Fibroblast of peridontal ligament (primary cell): Measurements from ENCODE around the gene BEND6.
"Not testable (repeated sequence)": the region's sequence is repeated elsewhere in the genome, so short reads cannot be mapped to it uniquely, and the experiment has no call there.

Experiments
- DNase-seq: peaks from one replicate; pipeline ENCODE4 v3.0.0-alpha.2; 2010; ENCODE audit errors: extremely low read depth

The BEND6 gene

GRCh38 chr6:56984361-56984760, 29.5 kb downstream of the BEND6 start:
- peak; percentile 80 for DNase-seq

GRCh38 chr6:56984884-56985283, 30.0 kb downstream of the BEND6 start:
- no peak for DNase-seq

- peak; percentile 35 for DNase-seq
Observed at GRCh38 chr6:56986611-56987010, 31.7 kb downstream of the BEND6 start.

- no peak for DNase-seq
Observed at GRCh38 chr6:56988145-56988544, 33.2 kb downstream of the BEND6 start.

GRCh38 chr6:56992036-56992435, 37.1 kb downstream of the BEND6 start:
- no peak for DNase-seq

- DNase-seq: no peak
Observed at GRCh38 chr6:56992703-56993102, 37.8 kb downstream of the BEND6 start.

DNA sequence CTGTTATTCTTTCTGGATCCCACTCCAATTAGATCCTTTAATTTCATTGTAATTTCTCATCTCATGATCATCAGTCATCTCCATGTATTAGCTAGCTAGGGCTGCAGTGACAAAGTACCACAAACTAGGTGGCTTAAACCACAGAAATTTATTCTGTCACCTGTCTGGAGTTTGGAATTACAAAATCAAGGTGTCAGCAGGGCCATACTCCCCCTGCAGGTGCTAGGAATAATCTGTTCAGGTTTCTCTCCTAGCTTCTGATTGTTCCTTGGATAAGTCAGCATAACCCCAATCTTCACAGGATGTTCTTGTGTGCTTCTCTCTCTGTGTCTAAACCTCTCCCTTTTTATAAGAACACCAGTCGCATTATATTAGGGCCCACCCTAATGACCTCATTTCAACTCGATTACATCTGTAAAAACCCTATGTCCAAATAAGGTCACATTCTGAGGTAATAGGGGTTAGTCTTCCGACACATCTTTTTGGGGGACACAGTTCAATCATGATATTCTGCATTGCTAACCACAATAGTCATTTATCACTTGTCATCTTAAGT, 40.5 kb downstream of the BEND6 start:
- no peak for DNase-seq

- DNase-seq: no peak
Observed at GRCh38 chr6:56996401-56996800, 41.5 kb downstream of the BEND6 start.

DNA sequence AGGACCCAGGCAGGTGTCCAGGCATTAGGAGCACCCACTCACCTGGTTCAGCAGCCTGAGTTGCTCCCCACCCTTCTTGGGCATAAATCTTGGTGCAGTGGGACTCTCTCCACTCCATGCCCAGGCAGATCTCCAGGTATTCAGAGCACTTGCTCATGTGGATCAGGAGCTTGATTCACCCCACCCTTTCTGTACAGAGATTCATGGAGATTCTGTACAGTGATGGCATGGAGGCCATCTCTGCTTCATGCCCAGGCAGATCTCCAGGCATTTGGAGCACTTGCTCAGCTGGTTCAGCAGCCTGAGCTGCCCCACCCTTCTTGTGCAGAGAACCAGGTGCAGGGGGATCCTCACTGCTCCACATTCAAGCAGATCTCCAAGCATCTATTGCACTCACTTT, 44.1 kb downstream of the BEND6 start:
- DNase-seq: no peak

DNA sequence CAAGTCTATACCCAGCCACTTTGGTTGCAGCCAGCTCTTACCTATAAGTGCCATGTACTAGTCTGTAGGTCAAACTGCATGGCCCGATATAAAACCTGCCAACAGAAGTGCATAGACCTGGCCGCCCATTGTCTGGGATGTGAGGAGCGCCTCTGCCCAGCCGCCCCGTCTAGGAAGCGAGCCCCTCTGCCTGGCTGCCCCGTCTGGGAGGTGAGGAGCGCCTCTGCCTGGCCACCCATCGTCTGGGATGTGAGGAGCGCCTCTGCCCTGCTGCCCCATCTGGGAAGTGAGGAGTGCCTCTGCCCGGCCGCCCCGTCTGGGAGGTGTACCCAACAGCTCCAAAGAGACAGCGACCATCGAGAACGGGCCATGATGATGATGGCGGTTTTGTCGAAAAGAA, 44.8 kb downstream of the BEND6 start:
- DNase-seq: not testable (repeated sequence)

- DNase-seq: no peak
Observed at GRCh38 chr6:57002197-57002596, 47.3 kb downstream of the BEND6 start.

DNA sequence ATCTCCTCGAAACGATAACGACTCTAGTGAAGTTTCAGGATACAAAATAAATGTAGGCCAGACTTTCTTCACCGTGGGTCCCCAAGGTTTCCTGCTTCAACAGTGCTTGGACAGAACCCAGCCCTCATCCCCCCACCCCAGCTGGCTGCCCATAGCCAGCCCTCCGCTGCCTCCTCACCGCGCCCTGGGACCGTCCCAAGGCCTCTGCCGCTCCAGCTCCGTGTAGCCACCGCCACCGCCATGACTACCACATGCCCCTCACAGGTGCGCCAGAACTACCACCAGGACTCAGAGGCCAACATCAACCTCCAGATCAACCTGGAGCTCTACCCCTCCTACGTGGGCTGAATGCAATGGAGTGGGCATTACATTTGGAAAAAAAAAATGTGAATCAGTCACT, 49.4 kb downstream of the BEND6 start:
- DNase-seq: no peak

DNA sequence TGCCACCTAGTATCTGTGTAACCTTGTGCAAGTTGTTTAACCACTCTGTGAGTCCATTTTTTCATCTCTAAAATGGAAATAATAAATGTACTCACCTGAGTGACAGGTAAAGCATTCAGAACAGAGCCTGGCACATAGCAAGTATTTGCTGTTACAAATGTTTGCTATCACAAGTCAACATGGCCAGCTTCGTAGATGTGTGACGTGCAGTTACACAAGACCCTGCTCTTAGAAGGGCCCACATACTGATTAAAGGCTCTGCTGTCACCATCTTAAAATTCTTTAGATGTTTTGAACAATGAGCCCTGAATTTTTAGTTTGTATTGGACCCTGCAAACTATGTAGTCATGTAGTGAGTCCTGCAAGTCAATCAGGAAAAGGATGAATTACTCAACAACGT, 51.2 kb downstream of the BEND6 start:
- no peak for DNase-seq

DNA sequence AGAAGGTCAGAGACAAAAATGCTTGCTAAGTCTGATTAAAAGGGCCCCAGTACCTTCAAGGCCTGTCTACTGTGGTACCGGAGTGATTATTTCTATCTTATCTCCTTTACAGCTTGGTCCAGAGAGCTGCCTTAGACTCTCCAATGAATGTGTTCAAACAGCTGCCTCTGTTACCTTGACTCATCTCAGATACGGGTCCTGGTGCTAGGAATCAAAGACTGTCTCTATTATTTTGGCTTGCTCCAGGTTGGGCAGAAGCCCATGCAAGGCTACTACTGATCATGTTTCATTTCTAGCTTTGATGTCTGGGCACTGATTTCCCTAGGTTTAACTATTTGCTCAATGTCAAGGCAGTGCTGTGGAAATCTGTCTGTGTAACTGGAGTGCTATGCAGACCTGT, 53.2 kb downstream of the BEND6 start:
- DNase-seq: not testable (repeated sequence)

GRCh38 chr6:57013521-57013926, 58.6 kb downstream of the BEND6 start:
- peak; percentile 90 for DNase-seq

DNA sequence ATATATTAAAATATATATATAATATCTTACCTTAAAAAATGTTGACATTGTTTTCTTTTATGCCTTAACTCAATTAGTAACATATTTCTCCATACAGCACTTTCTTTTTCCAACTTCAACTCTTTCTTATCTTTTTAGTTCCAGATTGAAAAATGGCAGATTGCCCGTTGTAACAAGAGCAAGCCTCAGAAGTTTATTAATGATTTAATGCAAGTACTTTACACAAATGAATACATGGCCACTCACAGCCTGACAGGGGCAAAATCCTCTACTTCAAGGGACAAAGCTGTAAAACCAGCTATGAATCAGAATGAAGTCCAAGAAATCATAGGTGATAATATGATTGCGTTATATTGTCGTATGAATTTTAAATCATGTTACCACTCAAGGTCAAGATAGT, 62.2 kb downstream of the BEND6 start:
- no peak for DNase-seq

GRCh38 chr6:57017841-57018240, 62.9 kb downstream of the BEND6 start:
- no peak for DNase-seq

GRCh38 chr6:57019434-57019833, 64.5 kb downstream of the BEND6 start:
- no peak for DNase-seq

GRCh38 chr6:57021086-57021720, 66.3 kb downstream of the BEND6 start:
- peak; percentile 78 for DNase-seq

DNA sequence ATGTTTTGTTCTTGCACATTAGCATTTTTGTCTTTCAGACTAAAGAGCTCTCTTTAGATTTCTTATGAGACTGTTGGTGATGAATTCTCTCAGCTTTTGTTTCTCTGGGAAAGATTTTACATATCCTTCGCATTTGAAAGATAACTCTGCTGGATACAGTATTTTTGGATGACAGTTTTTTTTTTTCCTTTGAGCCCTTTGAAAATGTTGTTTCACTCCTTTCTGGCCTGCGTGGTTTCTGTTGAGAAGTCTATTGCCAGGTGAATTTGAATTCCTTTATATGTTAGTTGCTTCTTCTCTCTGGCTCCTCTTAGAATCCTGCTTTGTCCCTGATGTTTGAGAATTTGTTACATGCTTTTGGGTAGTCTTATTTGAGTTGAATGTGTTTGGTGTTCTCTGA, 69.4 kb downstream of the BEND6 start:
- no peak for DNase-seq

DNA sequence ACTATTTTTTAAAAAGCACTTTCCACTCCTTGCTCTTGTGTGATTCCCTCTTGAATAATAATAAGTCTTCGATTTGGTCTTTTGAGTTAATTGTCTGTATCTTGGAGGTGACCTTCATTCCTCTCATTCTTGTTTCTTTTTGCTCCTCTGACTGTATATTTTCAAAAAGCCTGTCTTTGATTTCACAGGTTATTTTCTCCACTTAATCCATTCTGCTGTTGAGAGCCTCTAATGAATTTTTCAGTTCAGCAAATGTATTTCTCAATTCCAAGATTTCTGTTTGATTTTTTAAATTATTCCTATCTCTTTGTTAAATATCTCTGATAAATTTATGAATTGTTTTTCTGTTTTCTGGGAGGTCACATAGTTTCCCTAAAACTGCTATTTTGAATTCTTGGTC, 69.9 kb downstream of the BEND6 start:
- DNase-seq: no peak

- DNase-seq: no peak
Observed at GRCh38 chr6:57026001-57026400, 71.1 kb downstream of the BEND6 start.

DNA sequence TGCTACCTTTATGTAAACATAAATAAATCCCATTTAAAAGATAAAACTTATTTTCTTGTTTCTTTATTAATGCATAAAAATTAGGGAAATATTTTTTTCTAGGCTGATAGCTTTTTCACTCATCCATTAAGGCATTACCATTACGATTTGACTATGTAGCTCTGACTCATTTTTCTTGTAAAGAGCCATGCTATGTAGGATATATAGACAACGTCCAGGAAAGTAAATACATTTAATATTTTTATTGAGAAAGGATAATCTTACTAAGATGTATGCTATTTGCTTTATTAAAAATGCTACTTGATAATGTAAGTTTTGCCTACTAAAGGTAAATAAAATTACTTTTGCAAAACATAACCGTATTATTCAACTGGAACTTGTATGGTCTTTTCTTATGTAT, 72.4 kb downstream of the BEND6 start:
- DNase-seq: no peak

GRCh38 chr6:57029213-57029612, 74.3 kb downstream of the BEND6 start:
- DNase-seq: no peak
